ENCODE results near the gene COL5A1.

GRCh38 chr9:134612715-134613114, 28.9 kb upstream of the COL5A1 start:
- TF ChIP-seq EZH2phosphoT487 (IDR thresholded peaks at IDR 0.05; ENCODE audit: insufficient read depth, low read depth) (no peak), EZH2 (IDR thresholded peaks at IDR 0.05; ENCODE audit: insufficient read depth, poor library complexity, severe bottlenecking) (no peak)
